ENCODE measurements around the gene ZNF93. TPM values are rescaled to one million over a fixed set of nuclear protein-coding genes. Genes with fewer than 3 reads are reported as not detected.

The ZNF93 gene
- total and polyA plus RNA-seq, 2 of the 13 experiments (the other 11 are each of a cell fraction or from before 2014, with no cell fraction given): 0.49 to 0.66 TPM

DNA sequence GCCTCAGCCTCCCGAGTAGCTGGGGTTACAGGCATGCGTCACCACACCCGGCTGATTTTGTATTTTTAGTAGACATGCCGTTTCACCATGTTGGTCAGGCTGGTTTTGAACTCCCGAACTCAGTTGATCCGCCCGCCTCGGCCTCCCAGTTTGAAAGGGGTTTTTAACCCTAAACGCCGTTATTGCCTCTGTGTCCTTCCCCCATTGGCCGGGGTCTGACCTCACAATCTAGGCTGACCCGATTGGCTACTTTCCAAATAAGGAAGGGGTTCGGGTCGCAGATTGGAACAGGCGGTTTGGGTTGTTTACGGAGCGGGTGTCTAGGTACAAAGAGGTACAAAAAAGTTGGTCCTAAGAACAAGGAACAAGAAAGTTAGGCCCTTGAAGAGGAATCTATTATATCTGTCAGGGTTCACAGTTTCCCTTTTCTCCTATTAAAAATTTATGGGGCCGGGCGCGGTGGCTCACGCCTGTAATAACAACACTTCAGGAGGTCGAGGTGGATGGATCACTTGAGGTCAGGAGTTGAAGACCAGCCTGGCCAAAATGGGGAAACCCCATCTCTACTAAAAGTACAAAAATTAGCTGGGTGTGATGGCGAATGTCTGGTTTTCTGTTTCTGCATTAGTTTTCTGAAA, 34.0 kb upstream of the ZNF93 start (continued):
- TF ChIP-seq MAFF (IDR thresholded peaks at IDR 0.05; ENCODE audit: low read depth, low read length) (no peak), KLF11 (CRISPR knock-in tag; IDR thresholded peaks at IDR 0.05) (no peak), ZFP41 (CRISPR knock-in tag; IDR thresholded peaks at IDR 0.05; ENCODE audit: borderline replicate concordance) (no peak), ZNF513 (CRISPR knock-in tag; conservative IDR thresholded peaks at IDR 0.05) (no peak), ZNF577 (CRISPR knock-in tag; IDR thresholded peaks at IDR 0.05; ENCODE audit: borderline replicate concordance, low read depth) (no peak), NKX3-1 (CRISPR knock-in tag; IDR thresholded peaks at IDR 0.05) (no peak), MIER3 (CRISPR knock-in tag; IDR thresholded peaks at IDR 0.05; ENCODE audit: borderline replicate concordance) (no peak), ZNF879 (CRISPR knock-in tag; IDR thresholded peaks at IDR 0.05) (no peak), ELF4 (CRISPR knock-in tag; IDR thresholded peaks at IDR 0.05; ENCODE audit: borderline replicate concordance) (no peak), SMYD3 (CRISPR knock-in tag; IDR thresholded peaks at IDR 0.05) (no peak), ZMYM3 (CRISPR knock-in tag; IDR thresholded peaks at IDR 0.05) (peak; percentile 58; the same call in 1 of the 2 replicates), NFATC3 (CRISPR knock-in tag; IDR thresholded peaks at IDR 0.05) (no peak), ZNF598 (CRISPR knock-in tag; IDR thresholded peaks at IDR 0.05; ENCODE audit: borderline replicate concordance) (no peak), ZNF83 (CRISPR knock-in tag; IDR thresholded peaks at IDR 0.05; ENCODE audit: borderline replicate concordance) (no peak), ZNF747 (CRISPR knock-in tag; IDR thresholded peaks at IDR 0.05; ENCODE audit: borderline replicate concordance) (no peak), ZNF280D (CRISPR knock-in tag; IDR thresholded peaks at IDR 0.05) (no peak), MAFG (CRISPR knock-in tag; IDR thresholded peaks at IDR 0.05) (no peak), TCF7 (IDR thresholded peaks at IDR 0.05; ENCODE audit: low read depth) (no peak), PHF21A (CRISPR knock-in tag; IDR thresholded peaks at IDR 0.05) (peak; percentile 44; the same call in 1 of the 2 replicates), POLR2AphosphoS2 (IDR thresholded peaks at IDR 0.05; ENCODE audit: low read depth, low read length) (no peak), ATM (IDR thresholded peaks at IDR 0.05; ENCODE audit: borderline replicate concordance) (no peak), TRAFD1 (CRISPR knock-in tag; IDR thresholded peaks at IDR 0.05; ENCODE audit: borderline replicate concordance) (no peak), RFXAP (CRISPR knock-in tag; IDR thresholded peaks at IDR 0.05; ENCODE audit: borderline replicate concordance) (no peak), FOXA1 (IDR thresholded peaks at IDR 0.05) (no peak), FOXA1 (CRISPR knock-in tag; IDR thresholded peaks at IDR 0.05) (no peak), ZNF607 (CRISPR knock-in tag; IDR thresholded peaks at IDR 0.05; ENCODE audit: borderline replicate concordance) (no peak), ZNF124 (CRISPR knock-in tag; IDR thresholded peaks at IDR 0.05) (no peak)

Data from HepG2 (cell line).